ENCODE measurements around the gene SGCA. TPM values are rescaled to one million over a fixed set of nuclear protein-coding genes. Genes with fewer than 3 reads are reported as not detected.

SGCA gene
- total and polyA plus RNA-seq, 2 of the 13 experiments (the other 11 are each of a cell fraction or from before 2014, with no cell fraction given), result not detected

GRCh38 chr17:50161023-50161910, 4.5 kb upstream of the SGCA start (continued):
- 0 out of 2 replicates have a peak, but pooled peaks have one; percentile 38 for TF ChIP-seq MXD4 (CRISPR knock-in tag; IDR thresholded peaks at IDR 0.05)
- no peak for TF ChIP-seq DPF2 (CRISPR knock-in tag; IDR thresholded peaks at IDR 0.05; ENCODE audit: borderline replicate concordance, low read depth)
- TF ChIP-seq ARID4A (CRISPR knock-in tag; IDR thresholded peaks at IDR 0.05; ENCODE audit: borderline replicate concordance), result peak; percentile 70
- no peak for TF ChIP-seq ZNF644 (CRISPR knock-in tag; IDR thresholded peaks at IDR 0.05; ENCODE audit: low read depth)
- TF ChIP-seq RARA (CRISPR knock-in tag; IDR thresholded peaks at IDR 0.05), result 0 out of 2 replicates have a peak, but pooled peaks have one; percentile 15
- peak; percentile 93; the same call in 1 of the 2 replicates for TF ChIP-seq MTA1 (CRISPR knock-in tag; IDR thresholded peaks at IDR 0.05; ENCODE audit: borderline replicate concordance)
- TF ChIP-seq NPAS2 (CRISPR knock-in tag; IDR thresholded peaks at IDR 0.05; ENCODE audit: borderline replicate concordance), result no peak
- TF ChIP-seq REL (CRISPR knock-in tag; conservative IDR thresholded peaks at IDR 0.05), result peak; percentile 69; the same call in 1 of the 2 replicates
- TF ChIP-seq ZSCAN29 (CRISPR knock-in tag; conservative IDR thresholded peaks at IDR 0.05), result 0 out of 2 replicates have a peak, but pooled peaks have one; percentile 64
- TF ChIP-seq PRPF4 (IDR thresholded peaks at IDR 0.05; ENCODE audit: low read depth, low read length, poor library complexity, severe bottlenecking), result no peak
- TF ChIP-seq IKZF1 (IDR thresholded peaks at IDR 0.05), result no peak
- TF ChIP-seq EED (CRISPR knock-in tag; IDR thresholded peaks at IDR 0.05), result no peak
- peak; percentile 60 for TF ChIP-seq ZNF574 (CRISPR knock-in tag; IDR thresholded peaks at IDR 0.05)
- peak; percentile 75 for TF ChIP-seq U2AF1 (optimal IDR thresholded peaks at IDR 0.05; ENCODE audit: low read depth, low read length)
- 0 out of 2 replicates have a peak, but pooled peaks have one; percentile 53 for TF ChIP-seq GATAD1 (CRISPR knock-in tag; IDR thresholded peaks at IDR 0.05)
- TF ChIP-seq ASH2L (IDR thresholded peaks at IDR 0.05; ENCODE audit: insufficient read length, low read depth, low read length), result peak; percentile 48
- TF ChIP-seq, protein P1, sequence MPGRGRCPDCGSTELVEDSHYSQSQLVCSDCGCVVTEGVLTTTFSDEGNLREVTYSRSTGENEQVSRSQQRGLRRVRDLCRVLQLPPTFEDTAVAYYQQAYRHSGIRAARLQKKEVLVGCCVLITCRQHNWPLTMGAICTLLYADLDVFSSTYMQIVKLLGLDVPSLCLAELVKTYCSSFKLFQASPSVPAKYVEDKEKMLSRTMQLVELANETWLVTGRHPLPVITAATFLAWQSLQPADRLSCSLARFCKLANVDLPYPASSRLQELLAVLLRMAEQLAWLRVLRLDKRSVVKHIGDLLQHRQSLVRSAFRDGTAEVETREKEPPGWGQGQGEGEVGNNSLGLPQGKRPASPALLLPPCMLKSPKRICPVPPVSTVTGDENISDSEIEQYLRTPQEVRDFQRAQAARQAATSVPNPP (CRISPR knock-in tag; IDR thresholded peaks at IDR 0.05), result no peak
- TF ChIP-seq ZNF414 (CRISPR knock-in tag; IDR thresholded peaks at IDR 0.05), result peak; percentile 38; the same call in 1 of the 2 replicates
- no peak for TF ChIP-seq ZNF615 (CRISPR knock-in tag; IDR thresholded peaks at IDR 0.05; ENCODE audit: borderline replicate concordance)
- TF ChIP-seq ZNF782 (CRISPR knock-in tag; IDR thresholded peaks at IDR 0.05; ENCODE audit: borderline replicate concordance), result peak; percentile 68; the same call in 1 of the 2 replicates
